GM12878 (cell line): ENCODE results near the gene PCDHGA1. TPM values are rescaled to one million over a fixed set of nuclear protein-coding genes. Genes with fewer than 3 reads are reported as not detected.
A peak's percentile ranks its signal among the peaks of the same experiment; 100 is the strongest.

Source experiments
- CBFB ChIP-seq: IDR thresholded peaks from 2 replicates; pipeline ENCODE4 v1.6.1; 2016; ENCODE audit warnings: antibody characterized with exemption, low read depth
- CREB1 ChIP-seq: IDR thresholded peaks from 2 replicates; pipeline ENCODE4 v1.6.1; 2012; ENCODE audit warnings: low read depth, mild to moderate bottlenecking, inconsistent platforms
- IKZF1 ChIP-seq: fragments of 450-650 bp; conservative IDR thresholded peaks from 2 replicates; pipeline ENCODE4 v1.6.1; 2017; ENCODE audit warnings: antibody characterized with exemption, mild to moderate bottlenecking
- JUND ChIP-seq: IDR thresholded peaks from 2 replicates; pipeline ENCODE4 v1.6.1; 2012; ENCODE audit warnings: low read depth, mild to moderate bottlenecking, low read length, improper control_type of control experiment, moderate library complexity
- KAT2A ChIP-seq: conservative IDR thresholded peaks from 2 replicates; pipeline ENCODE4 v1.6.1; 2011; ENCODE audit warnings: low read depth, low read length; ENCODE audit not compliant: control insufficient read depth
- NR2C1 ChIP-seq: fragments of 450-650 bp; IDR thresholded peaks from 2 replicates; pipeline ENCODE4 v1.6.1; 2017; ENCODE audit warnings: antibody characterized with exemption, mild to moderate bottlenecking, moderate library complexity
- RAD21 ChIP-seq: IDR thresholded peaks from 2 replicates; pipeline ENCODE4 v1.6.1; 2011; ENCODE audit warnings: mild to moderate bottlenecking, low read depth, low read length, moderate library complexity; ENCODE audit not compliant: insufficient read depth
- RELA ChIP-seq: fragments of 450-650 bp; IDR thresholded peaks from 2 replicates; pipeline ENCODE4 v1.8.0; 2014; ENCODE audit warnings: borderline replicate concordance; ENCODE audit not compliant: partially characterized antibody
- SMC3 ChIP-seq: IDR thresholded peaks from 2 replicates; pipeline ENCODE4 v1.6.1; 2011; ENCODE audit warnings: low read length, improper control_type of control experiment, borderline replicate concordance
- polyA plus RNA-seq, 11 experiments: library from polyadenylated mRNA; depleted of rRNA in 4 of 11; unstranded in 6 of 11; stranded (reverse) in 5 of 11; fragments of >200 nt; fragmentation: Nextera tagmentation in 4 of 11; fragmentation: Illumina TruSeq in 1 of 11; extraction: Ambion mirVana in 4 of 11; extraction: Trizol in 1 of 11; gene quantifications; 1 replicate in 1 of 11; 2 replicates in 10 of 11; pipeline versions ENCODE4 v1.2.1 to v1.2.3, GENCODE V29; 2011 to 2016; ENCODE audit warnings: inconsistent platforms in 2 of 11, missing spikeins in 2 of 11, low read depth in 1 of 11
- total RNA-seq, 4 experiments: library from RNA; depleted of rRNA in 3 of 4; stranded (reverse); fragments of >200 nt in 3 of 4; fragmentation: Illumina TruSeq in 1 of 4; extraction: Trizol in 1 of 4; gene quantifications; 2 replicates each; pipeline versions ENCODE4 v1.2.1 to v1.2.3, GENCODE V29; 2013 to 2021
- TF ChIP-seq, protein P1 (sequence below): fragments of 450-650 bp; formaldehyde crosslinking; IDR thresholded peaks from 2 replicates; pipeline ENCODE4 v1.4.0; 2022; ENCODE audit warnings: mild to moderate bottlenecking, moderate library complexity
- TF ChIP-seq, protein P2 (sequence below), 3 experiments: IDR thresholded peaks in 2 of 3; conservative IDR thresholded peaks in 1 of 3; 2 replicates each; pipeline ENCODE4 v1.5.1; 2011; ENCODE audit warnings: low read depth in 3 of 3, low read length in 3 of 3, mild to moderate bottlenecking in 3 of 3, control low read depth in 2 of 3, moderate library complexity in 2 of 3, inconsistent platforms in 1 of 3, mixed read lengths in 1 of 3; ENCODE audit not compliant: control insufficient read depth in 2 of 3, insufficient read depth in 1 of 3; ENCODE audit errors: extremely low read depth in 1 of 3

PCDHGA1 gene
- total and polyA plus RNA-seq, 10 of the 15 experiments (the other 5 are each of a cell fraction or from before 2014, with no cell fraction given) = 0.02 to 0.51 (median 0.19) TPM; not detected in 3

DNA sequence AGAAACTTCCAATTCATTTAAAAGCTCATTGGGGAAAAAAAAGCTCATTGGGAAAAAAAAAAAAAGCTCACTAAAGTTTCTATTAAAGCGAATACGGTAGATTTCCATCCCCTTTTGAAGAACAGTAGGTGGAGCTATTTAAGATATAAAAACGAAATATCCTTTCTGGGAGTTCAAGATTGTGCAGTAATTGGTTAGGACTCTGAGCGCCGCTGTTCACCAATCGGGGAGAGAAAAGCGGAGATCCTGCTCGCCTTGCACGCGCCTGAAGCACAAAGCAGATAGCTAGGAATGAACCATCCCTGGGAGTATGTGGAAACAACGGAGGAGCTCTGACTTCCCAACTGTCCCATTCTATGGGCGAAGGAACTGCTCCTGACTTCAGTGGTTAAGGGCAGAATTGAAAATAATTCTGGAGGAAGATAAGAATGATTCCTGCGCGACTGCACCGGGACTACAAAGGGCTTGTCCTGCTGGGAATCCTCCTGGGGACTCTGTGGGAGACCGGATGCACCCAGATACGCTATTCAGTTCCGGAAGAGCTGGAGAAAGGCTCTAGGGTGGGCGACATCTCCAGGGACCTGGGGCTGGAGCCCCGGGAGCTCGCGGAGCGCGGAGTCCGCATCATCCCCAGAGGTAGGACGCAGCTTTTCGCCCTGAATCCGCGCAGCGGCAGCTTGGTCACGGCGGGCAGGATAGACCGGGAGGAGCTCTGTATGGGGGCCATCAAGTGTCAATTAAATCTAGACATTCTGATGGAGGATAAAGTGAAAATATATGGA lies 100.2 kb downstream of the PCDHGA1 start, which contains the start of gene PCDHGA12 (continued):
- TF ChIP-seq, protein P1, sequence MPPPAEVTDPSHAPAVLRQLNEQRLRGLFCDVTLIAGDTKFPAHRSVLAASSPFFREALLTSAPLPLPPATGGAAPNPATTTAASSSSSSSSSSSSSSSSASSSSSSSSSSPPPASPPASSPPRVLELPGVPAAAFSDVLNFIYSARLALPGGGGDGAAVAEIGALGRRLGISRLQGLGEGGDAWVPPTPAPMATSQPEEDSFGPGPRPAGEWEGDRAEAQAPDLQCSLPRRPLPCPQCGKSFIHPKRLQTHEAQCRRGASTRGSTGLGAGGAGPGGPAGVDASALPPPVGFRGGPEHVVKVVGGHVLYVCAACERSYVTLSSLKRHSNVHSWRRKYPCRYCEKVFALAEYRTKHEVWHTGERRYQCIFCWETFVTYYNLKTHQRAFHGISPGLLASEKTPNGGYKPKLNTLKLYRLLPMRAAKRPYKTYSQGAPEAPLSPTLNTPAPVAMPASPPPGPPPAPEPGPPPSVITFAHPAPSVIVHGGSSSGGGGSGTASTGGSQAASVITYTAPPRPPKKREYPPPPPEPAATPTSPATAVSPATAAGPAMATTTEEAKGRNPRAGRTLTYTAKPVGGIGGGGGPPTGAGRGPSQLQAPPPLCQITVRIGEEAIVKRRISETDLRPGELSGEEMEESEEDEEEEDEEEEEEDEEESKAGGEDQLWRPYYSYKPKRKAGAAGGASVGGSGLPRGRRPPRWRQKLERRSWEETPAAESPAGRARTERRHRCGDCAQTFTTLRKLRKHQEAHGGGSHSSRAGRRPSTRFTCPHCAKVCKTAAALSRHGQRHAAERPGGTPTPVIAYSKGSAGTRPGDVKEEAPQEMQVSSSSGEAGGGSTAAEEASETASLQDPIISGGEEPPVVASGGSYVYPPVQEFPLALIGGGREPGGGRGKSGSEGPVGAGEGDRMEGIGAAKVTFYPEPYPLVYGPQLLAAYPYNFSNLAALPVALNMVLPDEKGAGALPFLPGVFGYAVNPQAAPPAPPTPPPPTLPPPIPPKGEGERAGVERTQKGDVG (CRISPR knock-in tag) = no peak
- TF ChIP-seq JUND (no peak), CBFB (no peak), CREB1 (no peak), RAD21 (peak; percentile 56), NR2C1 (no peak), RELA (no peak), SMC3 (peak; percentile 61; the same call in 1 of the 2 replicates), IKZF1 (0 out of 2 replicates have a peak, but pooled peaks have one; percentile 14), KAT2A (no peak)
- TF ChIP-seq, protein P2, sequence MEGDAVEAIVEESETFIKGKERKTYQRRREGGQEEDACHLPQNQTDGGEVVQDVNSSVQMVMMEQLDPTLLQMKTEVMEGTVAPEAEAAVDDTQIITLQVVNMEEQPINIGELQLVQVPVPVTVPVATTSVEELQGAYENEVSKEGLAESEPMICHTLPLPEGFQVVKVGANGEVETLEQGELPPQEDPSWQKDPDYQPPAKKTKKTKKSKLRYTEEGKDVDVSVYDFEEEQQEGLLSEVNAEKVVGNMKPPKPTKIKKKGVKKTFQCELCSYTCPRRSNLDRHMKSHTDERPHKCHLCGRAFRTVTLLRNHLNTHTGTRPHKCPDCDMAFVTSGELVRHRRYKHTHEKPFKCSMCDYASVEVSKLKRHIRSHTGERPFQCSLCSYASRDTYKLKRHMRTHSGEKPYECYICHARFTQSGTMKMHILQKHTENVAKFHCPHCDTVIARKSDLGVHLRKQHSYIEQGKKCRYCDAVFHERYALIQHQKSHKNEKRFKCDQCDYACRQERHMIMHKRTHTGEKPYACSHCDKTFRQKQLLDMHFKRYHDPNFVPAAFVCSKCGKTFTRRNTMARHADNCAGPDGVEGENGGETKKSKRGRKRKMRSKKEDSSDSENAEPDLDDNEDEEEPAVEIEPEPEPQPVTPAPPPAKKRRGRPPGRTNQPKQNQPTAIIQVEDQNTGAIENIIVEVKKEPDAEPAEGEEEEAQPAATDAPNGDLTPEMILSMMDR (IDR thresholded peaks at IDR 0.05 in 2 of 3, conservative IDR thresholded peaks at IDR 0.05 in 1 of 3; ENCODE audit: control insufficient read depth in 2 of 3, extremely low read depth in 1 of 3, insufficient read depth in 1 of 3, low read depth in 3 of 3, low read length in 3 of 3) = peak; percentile 62 to 82 (median 68)
